Cardiac muscle cell (in vitro differentiated cells and primary cell): ENCODE results near the gene AMER1. TPM values are rescaled to one million over a fixed set of nuclear protein-coding genes. Genes with fewer than 3 reads are reported as not detected.

Experiments
- DNase-seq, 2 donors: peaks; one replicate each; pipeline versions ENCODE4 v3.0.0 to v3.0.0-alpha.2; 2010 to 2017; ENCODE audit warnings: low read depth in 1 of 2, low spot score in 1 of 2
- H3K27ac ChIP-seq: fragments of 200-600 bp; sonication (generic); 2 replicates; pipeline ENCODE4 v1.5.1; 2016
- H3K27me3 ChIP-seq: fragments of 200-600 bp; sonication (generic); 2 replicates; pipeline ENCODE4 v1.6.0; 2016; ENCODE audit warnings: control low read depth
- H3K36me3 ChIP-seq: fragments of 200-600 bp; sonication (generic); 2 replicates; pipeline ENCODE4 v1.5.1; 2016; ENCODE audit warnings: control low read depth
- H3K4me1 ChIP-seq: fragments of 200-600 bp; sonication (generic); 2 replicates; pipeline ENCODE4 v1.8.1; 2017; ENCODE audit warnings: low read depth, mild to moderate bottlenecking, mixed run types
- H3K4me3 ChIP-seq: fragments of 200-600 bp; sonication (generic); 2 replicates; pipeline ENCODE4 v1.5.1; 2016; ENCODE audit warnings: mild to moderate bottlenecking
- H3K9me3 ChIP-seq: fragments of 200-600 bp; sonication (generic); 2 replicates; pipeline ENCODE4 v1.5.1; 2017; ENCODE audit warnings: low read depth, mild to moderate bottlenecking, control low read depth
- CTCF ChIP-seq: IDR thresholded peaks from 2 replicates; pipeline ENCODE4 v1.5.1; 2012; ENCODE audit warnings: low read depth, mild to moderate bottlenecking, low read length
- polyA plus RNA-seq: library from polyadenylated mRNA; unstranded; fragments of >200 nt; fragmentation: Nextera tagmentation; extraction: Ambion mirVana; gene quantifications from 2 replicates; pipeline ENCODE4 v1.2.1, GENCODE V29; 2016
- total RNA-seq: library from RNA; depleted of rRNA; stranded (reverse); fragments of >200 nt; gene quantifications from 2 replicates; pipeline ENCODE4 v1.2.3, GENCODE V29; 2016

The AMER1 gene
- total and polyA plus RNA-seq, 2 experiments from 2014 or later: 0.04 to 8.0 TPM

GRCh38 chrX:64205735-64206501 is 410 bp upstream of the AMER1 start:
- Histone ChIP-seq H3K36me3 (no peaks in the 10 kb centered on the region), H3K4me1 (no peaks in the 10 kb centered on the region), H3K27ac (peak overlapping the region; percentile 88), H3K4me3 (peak overlapping the region; percentile 36), H3K27me3 (no peaks in the 10 kb centered on the region), H3K9me3 (no peaks in the 10 kb centered on the region)
- no peak for TF ChIP-seq CTCF
- peak; percentile 88 to 95 for DNase-seq

GRCh38 chrX:64204701-64205440 is 637 bp downstream of the AMER1 start:
- Histone ChIP-seq H3K36me3 (no peaks in the 10 kb centered on the region), H3K4me3 (peak overlapping the region; percentile 36), H3K9me3 (no peaks in the 10 kb centered on the region), H3K4me1 (no peaks in the 10 kb centered on the region), H3K27me3 (no peaks in the 10 kb centered on the region), H3K27ac (peak overlapping the region; percentile 88)
- peak; percentile 34 to 37 for DNase-seq
- no peak for TF ChIP-seq CTCF

GRCh38 chrX:64204252-64204651 is 1.3 kb downstream of the AMER1 start:
- no peak for TF ChIP-seq CTCF
- Histone ChIP-seq H3K4me1 (no peaks in the 10 kb centered on the region), H3K27ac (no peak overlapping the region), H3K27me3 (no peaks in the 10 kb centered on the region), H3K9me3 (no peaks in the 10 kb centered on the region), H3K36me3 (no peaks in the 10 kb centered on the region), H3K4me3 (peak overlapping the region; percentile 36)
- DNase-seq: peak in 1 of 2 donors; percentile 3

- H3K27me3 ChIP-seq: no peaks in the 10 kb centered on the region
- H3K9me3 ChIP-seq: no peaks in the 10 kb centered on the region
- no peak for TF ChIP-seq CTCF
- DNase-seq: no peak
- no peak overlapping the region for H3K27ac ChIP-seq
- no peaks in the 10 kb centered on the region for H3K36me3 ChIP-seq
- no peaks in the 10 kb centered on the region for H3K4me1 ChIP-seq
- no peak overlapping the region for H3K4me3 ChIP-seq
These were observed 2.6 kb downstream of the AMER1 start for GRCh38 chrX:64202808-64203325.

- DNase-seq: peak in 1 of 2 donors; percentile 0
- Histone ChIP-seq H3K36me3 (no peaks in the 10 kb centered on the region), H3K4me3 (no peak overlapping the region), H3K9me3 (no peaks in the 10 kb centered on the region), H3K27ac (no peak overlapping the region), H3K4me1 (no peaks in the 10 kb centered on the region), H3K27me3 (no peaks in the 10 kb centered on the region)
- TF ChIP-seq CTCF: no peak
These were observed 7.5 kb downstream of the AMER1 start for GRCh38 chrX:64198036-64198435.
